ENCODE measurements around the gene CST9.

CST9 gene

DNA sequence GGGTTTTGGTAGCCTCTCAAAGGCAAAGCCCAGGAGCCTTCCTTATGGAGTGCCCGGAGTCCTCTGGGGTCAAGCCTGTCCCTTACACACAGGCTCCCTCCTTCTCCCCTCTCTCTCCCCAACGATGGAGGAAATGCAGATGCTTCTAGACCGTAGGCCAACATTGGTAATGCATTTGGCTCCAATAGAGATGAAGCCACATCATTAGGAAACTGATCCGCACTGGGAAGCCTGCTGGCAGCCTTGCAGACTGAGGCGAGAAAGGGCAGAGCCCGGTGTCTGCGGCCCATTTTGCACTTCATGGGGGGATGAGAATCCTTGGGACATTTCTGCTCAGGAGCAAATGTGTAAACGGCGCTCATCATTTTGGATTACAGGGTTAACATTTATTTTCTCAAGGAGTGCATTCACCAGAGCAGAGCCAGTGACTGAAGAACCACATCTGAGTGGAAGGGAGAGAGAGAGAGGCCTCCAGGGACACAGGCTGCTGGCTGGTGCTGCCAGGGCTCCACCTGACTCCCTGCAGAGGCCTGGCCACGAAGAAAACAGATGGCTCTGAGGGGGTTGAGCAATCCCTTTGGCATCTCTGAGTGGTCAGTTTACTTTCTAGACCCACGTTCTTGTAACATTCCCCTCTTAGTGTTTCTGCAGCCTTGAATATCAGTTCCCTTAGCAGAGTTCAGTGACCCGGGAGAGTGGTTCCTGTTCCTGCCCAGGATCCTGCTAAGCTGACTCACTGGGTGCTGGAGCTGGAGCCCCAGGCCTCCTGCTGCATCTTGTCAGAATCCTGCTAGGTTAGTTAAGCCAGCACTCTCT is 36.4 kb upstream of the CST9 start:
- ChIA-PET CTCF (no interaction called here), POLR2A (no interaction called here)
- H3K27me3 ChIP-seq (replicated peaks in 2 of 5; ENCODE audit: control insufficient read depth in 4 of 5, insufficient read depth in 5 of 5, low read length in 4 of 5): no peaks in the 10 kb centered on the region
- peaks cover 4 to 62% (median 29%) of the 10 kb centered on the region in 4 experiments for H3K4me1 ChIP-seq (ENCODE audit: control extremely low read depth in 1 of 4, control insufficient read depth in 4 of 4, insufficient read depth in 4 of 4, low read length in 3 of 4)
- 85% methylated on average over 12 of the region's 12 CpGs for WGBS (ENCODE audit: insufficient coverage)
- no peak overlapping the region for H3K27ac ChIP-seq (ENCODE audit: insufficient read depth in 1 of 2, low read depth in 1 of 2, low read length in 2 of 2, poor library complexity in 1 of 2, severe bottlenecking in 2 of 2)
- no peak overlapping the region for H3K4me3 ChIP-seq (ENCODE audit: control insufficient read depth in 1 of 7, extremely low read depth in 1 of 7, insufficient read depth in 4 of 7, low read depth in 2 of 7, low read length in 6 of 7)
- H3K36me3 ChIP-seq (ENCODE audit: control insufficient read depth in 4 of 4, insufficient read depth in 4 of 4, low read length in 3 of 4): no peaks in the 10 kb centered on the region
- no peaks in the 10 kb centered on the region for H3K9me3 ChIP-seq (ENCODE audit: control extremely low read depth in 1 of 5, control insufficient read depth in 4 of 5, insufficient read depth in 2 of 5, low read depth in 1 of 5, low read length in 4 of 5)
- DNase-seq: no peak

DNA sequence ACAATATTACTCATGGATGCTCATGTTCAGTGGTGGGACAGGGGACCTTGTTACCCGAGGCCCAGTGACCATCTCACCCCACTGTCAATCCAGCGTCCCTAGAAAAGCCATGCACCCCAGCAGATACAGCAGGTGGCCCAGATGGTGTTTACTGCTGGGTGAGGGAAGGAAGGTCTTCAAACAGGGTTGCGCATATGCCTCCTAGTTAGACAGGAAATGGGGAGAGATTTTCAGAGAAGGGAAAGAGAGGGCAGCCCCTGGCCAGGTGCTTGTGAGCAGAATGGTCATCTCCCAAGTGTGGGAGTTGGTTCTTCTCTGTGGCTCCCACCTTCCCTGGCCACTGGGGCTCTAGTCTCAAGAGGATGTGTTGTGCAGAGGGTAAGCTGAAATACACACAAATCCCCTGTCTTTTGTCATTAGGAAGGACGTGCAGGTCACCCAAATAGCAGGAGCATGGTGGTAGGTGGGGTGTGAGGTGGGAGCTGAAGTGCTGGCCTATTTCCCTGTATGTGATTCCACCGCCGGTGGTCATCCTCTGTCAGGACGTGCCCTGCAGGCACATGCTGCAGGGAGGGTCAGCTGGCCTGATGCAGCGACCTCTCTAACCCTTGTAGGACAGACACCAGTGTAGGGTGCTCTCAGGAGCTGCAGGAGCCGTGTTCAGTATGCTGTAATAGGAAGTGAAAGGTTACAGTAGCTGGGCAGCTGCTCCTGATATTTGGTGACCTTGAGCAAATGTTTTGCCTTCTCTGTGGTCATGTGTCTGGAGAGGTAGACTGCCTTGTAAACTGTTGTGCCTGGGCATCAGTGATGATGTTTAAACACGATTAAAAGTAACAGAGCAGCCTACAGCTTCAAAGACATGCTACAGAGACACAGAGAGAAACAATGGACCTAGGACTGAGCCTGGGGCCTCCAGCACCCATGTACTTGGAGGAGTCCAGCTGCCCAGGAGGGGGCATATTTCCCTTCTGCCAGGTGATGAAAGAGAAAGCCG is 35.3 kb upstream of the CST9 start:
- no peak overlapping the region for H3K27ac ChIP-seq (ENCODE audit: insufficient read depth in 1 of 2, low read depth in 1 of 2, low read length in 2 of 2, poor library complexity in 1 of 2, severe bottlenecking in 2 of 2)
- H3K9me3 ChIP-seq (ENCODE audit: control extremely low read depth in 1 of 5, control insufficient read depth in 4 of 5, insufficient read depth in 2 of 5, low read depth in 1 of 5, low read length in 4 of 5): no peaks in the 10 kb centered on the region
- no peak for DNase-seq
- no peaks in the 10 kb centered on the region for H3K36me3 ChIP-seq (ENCODE audit: control insufficient read depth in 4 of 4, insufficient read depth in 4 of 4, low read length in 3 of 4)
- H3K4me1 ChIP-seq (ENCODE audit: control extremely low read depth in 1 of 4, control insufficient read depth in 4 of 4, insufficient read depth in 4 of 4, low read length in 3 of 4): peaks cover under 1 to 62% (median 32%) of the 10 kb centered on the region in 4 experiments
- ChIA-PET CTCF (interaction anchor here (1.0 to 1.1 kb wide), 2 partner anchors 13 to 34 kb away, joined by 3 read pairs; no protein-coding TSS in a partner anchor), POLR2A (no interaction called here)
- H3K27me3 ChIP-seq (replicated peaks in 2 of 5; ENCODE audit: control insufficient read depth in 4 of 5, insufficient read depth in 5 of 5, low read length in 4 of 5): no peaks in the 10 kb centered on the region
- WGBS (ENCODE audit: insufficient coverage): 94% methylated on average over 7 of the region's 11 CpGs
- no peak overlapping the region for H3K4me3 ChIP-seq (ENCODE audit: control insufficient read depth in 1 of 7, extremely low read depth in 1 of 7, insufficient read depth in 4 of 7, low read depth in 2 of 7, low read length in 6 of 7)

DNA sequence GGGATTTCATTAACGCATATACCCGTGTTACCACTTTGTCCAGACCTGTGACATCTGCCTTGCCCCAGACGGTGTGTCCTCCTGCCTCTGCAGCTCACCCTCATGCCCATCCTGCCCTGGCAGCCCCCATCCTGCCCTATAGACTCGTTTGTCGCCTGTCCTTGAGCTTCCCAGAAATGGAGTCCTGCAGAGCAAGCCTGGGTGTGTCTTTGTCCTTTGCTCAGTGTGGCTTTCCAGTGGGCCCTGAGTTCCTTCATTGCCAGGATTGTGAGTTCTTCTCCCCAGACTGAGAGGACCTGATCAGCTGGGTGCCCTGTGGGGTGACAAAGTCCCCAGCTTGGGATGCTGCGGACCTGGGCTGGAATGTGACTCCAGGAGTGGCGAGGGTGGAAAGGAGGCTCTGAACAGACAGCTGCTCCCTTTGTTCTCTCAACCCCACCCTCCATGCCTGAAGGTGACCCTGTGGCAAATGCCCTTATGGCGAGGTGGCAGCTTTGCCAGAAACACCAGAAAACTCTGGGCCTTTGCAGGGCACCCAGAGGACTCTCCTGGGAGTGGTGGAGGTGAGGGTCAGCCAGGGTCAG is 34.4 kb upstream of the CST9 start:
- 92% methylated on average over 5 of the region's 8 CpGs for WGBS (ENCODE audit: insufficient coverage)

DNA sequence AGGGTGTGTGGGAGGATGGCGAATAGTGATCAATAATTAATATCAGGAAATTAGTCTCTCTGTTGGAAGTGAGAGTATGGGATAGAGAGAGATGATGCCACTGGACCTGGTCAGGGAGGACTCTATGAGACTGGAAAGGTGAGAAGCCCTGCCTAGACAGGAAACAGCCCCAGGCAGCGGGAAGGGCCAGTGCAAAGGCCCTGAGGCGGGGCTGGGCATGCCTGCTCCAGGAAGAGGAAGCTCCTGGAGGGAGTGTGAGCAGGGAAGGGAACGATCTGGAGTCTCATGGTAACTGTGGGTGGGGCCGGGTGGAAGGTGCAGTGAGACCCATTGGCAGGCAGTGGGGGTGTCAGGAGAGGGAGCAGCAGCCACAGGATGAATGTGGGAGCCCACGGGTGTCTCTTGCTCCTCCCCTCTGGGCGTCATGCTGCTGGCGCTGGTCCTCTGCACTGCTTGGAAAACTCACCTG is 33.8 kb upstream of the CST9 start:
- no peak for DNase-seq
- peaks cover 0 to 3% (median 0%) of the 10 kb centered on the region in 4 experiments for H3K36me3 ChIP-seq (ENCODE audit: control insufficient read depth in 4 of 4, insufficient read depth in 4 of 4, low read length in 3 of 4)
- WGBS (ENCODE audit: insufficient coverage): 95% methylated on average over 4 of the region's 8 CpGs
- H3K9me3 ChIP-seq (ENCODE audit: control extremely low read depth in 1 of 5, control insufficient read depth in 4 of 5, insufficient read depth in 2 of 5, low read depth in 1 of 5, low read length in 4 of 5): no peaks in the 10 kb centered on the region
- no peak overlapping the region for H3K27ac ChIP-seq (ENCODE audit: insufficient read depth in 1 of 2, low read depth in 1 of 2, low read length in 2 of 2, poor library complexity in 1 of 2, severe bottlenecking in 2 of 2)
- ChIA-PET POLR2A (no interaction called here), CTCF (interaction anchor here (1.0 kb wide), 1 partner anchor 32 kb away, joined by 3 read pairs; no protein-coding TSS in a partner anchor)
- no peak overlapping the region for H3K4me3 ChIP-seq (ENCODE audit: control insufficient read depth in 1 of 7, extremely low read depth in 1 of 7, insufficient read depth in 4 of 7, low read depth in 2 of 7, low read length in 6 of 7)
- H3K27me3 ChIP-seq (replicated peaks in 2 of 5; ENCODE audit: control insufficient read depth in 4 of 5, insufficient read depth in 5 of 5, low read length in 4 of 5): no peaks in the 10 kb centered on the region
- peaks cover 0 to 61% (median 28%) of the 10 kb centered on the region in 4 experiments for H3K4me1 ChIP-seq (ENCODE audit: control extremely low read depth in 1 of 4, control insufficient read depth in 4 of 4, insufficient read depth in 4 of 4, low read length in 3 of 4)

More for the DNA sequence above, 34.4 kb upstream of the CST9 start:
- peaks cover 0 to under 1% (median 0%) of the 10 kb centered on the region in 4 experiments for H3K36me3 ChIP-seq (ENCODE audit: control insufficient read depth in 4 of 4, insufficient read depth in 4 of 4, low read length in 3 of 4)
- DNase-seq: no peak
- peaks cover 0 to 61% (median 28%) of the 10 kb centered on the region in 4 experiments for H3K4me1 ChIP-seq (ENCODE audit: control extremely low read depth in 1 of 4, control insufficient read depth in 4 of 4, insufficient read depth in 4 of 4, low read length in 3 of 4)
- H3K27ac ChIP-seq (ENCODE audit: insufficient read depth in 1 of 2, low read depth in 1 of 2, low read length in 2 of 2, poor library complexity in 1 of 2, severe bottlenecking in 2 of 2): no peak overlapping the region
- no peaks in the 10 kb centered on the region for H3K9me3 ChIP-seq (ENCODE audit: control extremely low read depth in 1 of 5, control insufficient read depth in 4 of 5, insufficient read depth in 2 of 5, low read depth in 1 of 5, low read length in 4 of 5)
- ChIA-PET CTCF (interaction anchor here (1.0 to 1.1 kb wide), 2 partner anchors 14 to 33 kb away, joined by 3 read pairs; no protein-coding TSS in a partner anchor), POLR2A (no interaction called here)
- no peak overlapping the region for H3K4me3 ChIP-seq (ENCODE audit: control insufficient read depth in 1 of 7, extremely low read depth in 1 of 7, insufficient read depth in 4 of 7, low read depth in 2 of 7, low read length in 6 of 7)
- H3K27me3 ChIP-seq (replicated peaks in 2 of 5; ENCODE audit: control insufficient read depth in 4 of 5, insufficient read depth in 5 of 5, low read length in 4 of 5): no peaks in the 10 kb centered on the region

DNA sequence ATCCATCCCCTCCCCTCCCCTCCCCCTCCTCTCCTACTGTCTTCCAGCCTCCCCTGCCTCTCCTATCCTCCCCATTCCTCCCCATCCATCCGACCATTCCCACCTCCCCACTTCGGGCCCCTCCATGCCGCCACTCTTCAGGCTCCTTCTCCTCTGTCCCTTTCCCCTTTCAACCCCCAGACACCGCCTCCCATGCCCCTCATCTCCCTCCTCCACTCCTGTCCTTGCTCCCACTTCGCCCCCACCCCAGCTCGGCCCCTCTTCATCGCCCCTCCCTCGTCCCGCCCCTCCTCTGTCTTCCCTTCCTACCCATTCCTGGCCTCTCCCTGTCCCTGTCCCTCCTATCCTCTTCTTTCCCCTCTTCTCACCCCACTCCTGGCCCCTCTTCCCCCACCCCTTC is 32.6 kb upstream of the CST9 start:
- Histone ChIP-seq H3K27ac (ENCODE audit: insufficient read depth in 1 of 2, low read depth in 1 of 2, low read length in 2 of 2, poor library complexity in 1 of 2, severe bottlenecking in 2 of 2) (no peak overlapping the region), H3K36me3 (ENCODE audit: control insufficient read depth in 4 of 4, insufficient read depth in 4 of 4, low read length in 3 of 4) (peaks cover 0 to 10% (median 0%) of the 10 kb centered on the region in 4 experiments), H3K9me3 (ENCODE audit: control extremely low read depth in 1 of 5, control insufficient read depth in 4 of 5, insufficient read depth in 2 of 5, low read depth in 1 of 5, low read length in 4 of 5) (no peaks in the 10 kb centered on the region), H3K4me1 (ENCODE audit: control extremely low read depth in 1 of 4, control insufficient read depth in 4 of 4, insufficient read depth in 4 of 4, low read length in 3 of 4) (peaks cover 0 to 58% (median 22%) of the 10 kb centered on the region in 4 experiments), H3K4me3 (ENCODE audit: control insufficient read depth in 1 of 7, extremely low read depth in 1 of 7, insufficient read depth in 4 of 7, low read depth in 2 of 7, low read length in 6 of 7) (peak overlapping the region in 1 of 7 experiments; percentile 84), H3K27me3 (replicated peaks in 2 of 5; ENCODE audit: control insufficient read depth in 4 of 5, insufficient read depth in 5 of 5, low read length in 4 of 5) (no peaks in the 10 kb centered on the region)
- ChIA-PET CTCF (interaction anchor here (0.7 kb wide), 1 partner anchor 11 kb away, joined by 3 read pairs; no protein-coding TSS in a partner anchor), POLR2A (no interaction called here)
- DNase-seq: no peak
- WGBS (ENCODE audit: insufficient coverage): 85% methylated on average over 6 of the region's 9 CpGs

DNA sequence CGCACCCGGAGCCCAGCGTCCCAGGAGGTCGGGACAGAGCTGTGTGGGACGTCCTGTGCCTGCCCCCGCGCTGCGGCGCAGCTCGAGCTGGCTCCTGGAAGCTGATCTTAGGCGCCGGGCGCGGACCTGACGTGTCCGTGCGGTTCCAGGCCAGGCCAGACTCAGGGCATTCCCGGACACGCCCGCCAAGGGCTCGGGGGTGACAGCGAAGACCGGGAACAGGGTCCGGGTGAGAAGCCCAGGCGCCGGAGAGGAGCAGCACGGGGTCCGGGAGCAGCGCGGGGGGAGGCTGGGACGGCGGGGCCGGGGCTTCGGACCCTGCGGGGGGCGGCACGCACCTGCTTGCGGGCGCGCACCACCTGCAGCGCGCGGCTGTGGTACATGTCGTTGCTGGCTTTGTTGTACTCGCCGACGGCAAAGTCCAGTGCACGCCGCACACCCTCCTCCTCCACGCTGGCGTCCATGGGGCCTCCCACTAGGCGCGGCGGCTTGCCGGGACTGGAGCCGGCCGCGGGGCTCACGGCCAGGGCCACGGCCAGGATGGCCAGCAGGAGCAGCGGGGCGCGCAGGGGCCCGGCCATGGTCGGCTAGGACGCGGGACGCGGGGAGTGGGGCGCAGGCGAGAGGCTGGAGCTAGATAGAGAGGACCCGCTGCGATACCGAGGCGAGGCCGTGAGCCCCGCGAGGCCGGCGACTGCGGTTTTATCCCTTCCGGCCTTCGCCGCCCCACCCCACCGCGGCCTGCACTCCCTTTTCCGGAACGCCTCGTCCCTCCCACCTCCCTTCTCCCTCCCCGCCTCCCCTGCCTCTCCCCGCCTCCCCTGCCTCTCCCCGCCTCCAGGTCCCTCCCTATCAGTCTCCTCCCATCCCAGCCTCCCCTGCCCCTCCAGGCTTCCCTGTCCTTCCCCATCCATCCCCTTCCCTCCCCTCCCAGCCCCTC is 31.8 kb upstream of the CST9 start, which contains the start of gene CST3:
TSS of gene CST3 (minus strand) at position 674 of the 940 bp plus-strand sequence. CDS start at position 581, 93 bp downstream.
- H3K27ac ChIP-seq (ENCODE audit: insufficient read depth in 1 of 2, low read depth in 1 of 2, low read length in 2 of 2, poor library complexity in 1 of 2, severe bottlenecking in 2 of 2): peak within 1 kb of the TSS in 1 of 2 experiments; percentile 49
- H3K36me3 ChIP-seq (ENCODE audit: control insufficient read depth in 4 of 4, insufficient read depth in 4 of 4, low read length in 3 of 4): peaks cover 0 to 12% (median 0%) of the 10 kb centered on the region in 4 experiments
- DNase-seq: peak in 2 of 3 donors; percentile 40 to 42
- WGBS (ENCODE audit: insufficient coverage): under 1% methylated on average over 75 of the region's 92 CpGs
- H3K4me3 ChIP-seq (ENCODE audit: control insufficient read depth in 1 of 7, extremely low read depth in 1 of 7, insufficient read depth in 4 of 7, low read depth in 2 of 7, low read length in 6 of 7): peak within 1 kb of the TSS; percentile 48 to 84 (median 70)
- H3K9me3 ChIP-seq (ENCODE audit: control extremely low read depth in 1 of 5, control insufficient read depth in 4 of 5, insufficient read depth in 2 of 5, low read depth in 1 of 5, low read length in 4 of 5): no peaks in the 10 kb centered on the region
- POLR2A ChIA-PET: no interaction called here
- H3K4me1 ChIP-seq (ENCODE audit: control extremely low read depth in 1 of 4, control insufficient read depth in 4 of 4, insufficient read depth in 4 of 4, low read length in 3 of 4): peaks cover 0 to 55% (median 21%) of the 10 kb centered on the region in 4 experiments
- no peaks in the 10 kb centered on the region for H3K27me3 ChIP-seq (replicated peaks in 2 of 5; ENCODE audit: control insufficient read depth in 4 of 5, insufficient read depth in 5 of 5, low read length in 4 of 5)
- CTCF ChIA-PET: interaction anchor here (0.7 to 1.6 kb wide), 4 partner anchors 12 to 219 kb away, joined by 3 to 4 read pairs (median 3); no protein-coding TSS in a partner anchor

Measured in common myeloid progenitor, CD34-positive (primary cell).